GM12878 (cell line): ENCODE measurements around the gene ORM2. TPM values are rescaled to one million over a fixed set of nuclear protein-coding genes. Genes with fewer than 3 reads are reported as not detected.

Experiments used
- ATAC-seq: fragments of 200-7000 bp; cut with Tn5 transposase; 3 replicates; pipeline ENCODE4 v1.9.1; 2020; ENCODE audit warnings: mild to moderate bottlenecking, moderate library complexity
- BruUV-seq: library from RNA; stranded (reverse); fragments of 400-500 nt; replicated peaks from 2 replicates; lab custom pipeline; 2021; lab: Mats Ljungman, UMichigan
- CTCF ChIA-PET: fragments of 300-600 bp; sonication (Branson Sonifier 250); formaldehyde crosslinking; extraction: SDS; loops from one replicate; lab custom pipeline; 2021; ENCODE audit warnings: inconsistent platforms; lab: Yijun Ruan, JAX
- POLR2A ChIA-PET: fragments of 350-600 bp; formaldehyde crosslinking; extraction: SDS; loops from one replicate; lab custom pipeline; 2021; ENCODE audit warnings: inconsistent platforms; lab: Charles Lee
- RAD21 ChIA-PET: fragments of 300-600 bp; sonication (Branson Sonifier 250); formaldehyde crosslinking; loops from one replicate; lab custom pipeline; 2023; ENCODE audit warnings: antibody characterized with exemption; ENCODE audit not compliant: unreplicated experiment; lab: Charles Lee
- SMC1A ChIA-PET: fragments of 300-600 bp; sonication (Branson Sonifier 250); formaldehyde crosslinking; loops from one replicate; lab custom pipeline; 2023; ENCODE audit not compliant: unreplicated experiment, uncharacterized antibody; lab: Charles Lee
- DNase-seq: peaks from one replicate; pipeline ENCODE4 v3.0.0-alpha.2; 2011; ENCODE audit warnings: low read depth, low spot score
- FAIRE-seq: peaks from 3 replicates; lab custom pipeline; 2011; peaks lifted over from hg19 to GRCh38; lab: Jason Lieb, UNC
- H2AFZ ChIP-seq: 2 replicates; pipeline ENCODE4 v1.6.0; 2011; ENCODE audit warnings: low read depth, low read length, control low read depth; ENCODE audit not compliant: control insufficient read depth
- H3K27ac ChIP-seq: 2 replicates; pipeline ENCODE4 v1.5.1; 2011; ENCODE audit warnings: control low read depth; ENCODE audit not compliant: control insufficient read depth, insufficient read depth
- H3K27me3 ChIP-seq, 2 experiments: replicated peaks in 1 of 2; 2 replicates each; pipeline versions ENCODE4 v1.6.0 to v1.6.1; 2011; ENCODE audit warnings: low read length in 1 of 2; ENCODE audit not compliant: control insufficient read depth in 2 of 2, insufficient read depth in 2 of 2
- H3K36me3 ChIP-seq, 2 experiments: 2 replicates each; pipeline ENCODE4 v1.5.1; 2011; ENCODE audit warnings: low read length in 1 of 2; ENCODE audit not compliant: control insufficient read depth in 2 of 2, insufficient read depth in 2 of 2
- H3K4me1 ChIP-seq: 2 replicates; pipeline ENCODE4 v1.6.1; 2011; ENCODE audit warnings: mild to moderate bottlenecking, low read length, moderate library complexity, mixed read lengths; ENCODE audit not compliant: control insufficient read depth, insufficient read depth
- H3K4me2 ChIP-seq: 2 replicates; pipeline ENCODE4 v1.6.0; 2011; ENCODE audit warnings: control low read depth; ENCODE audit not compliant: control insufficient read depth, insufficient read depth
- H3K4me3 ChIP-seq: fragments of 200-600 bp; sonication (generic); 2 replicates; pipeline ENCODE4 v1.5.1; 2016
- H3K79me2 ChIP-seq: 2 replicates; pipeline ENCODE4 v1.6.0; 2011; ENCODE audit warnings: low read length; ENCODE audit not compliant: control insufficient read depth, insufficient read depth
- H3K9ac ChIP-seq: 2 replicates; pipeline ENCODE4 v1.8.0; 2011; ENCODE audit warnings: low read length, control low read depth, mixed read lengths; ENCODE audit not compliant: control insufficient read depth, insufficient read depth
- H3K9me3 ChIP-seq: replicated peaks from 3 replicates; pipeline ENCODE4 v1.5.1; 2011; ENCODE audit warnings: mild to moderate bottlenecking, low read length; ENCODE audit not compliant: control insufficient read depth, insufficient read depth
- H4K20me1 ChIP-seq: 2 replicates; pipeline ENCODE4 v1.6.0; 2011; ENCODE audit not compliant: control insufficient read depth, insufficient read depth
- HCFC1 ChIP-seq: fragments of 150-350 bp; IDR thresholded peaks from 2 replicates; pipeline ENCODE4 v1.6.1; 2014; ENCODE audit warnings: low read length
- MEF2B ChIP-seq: fragments of 450-650 bp; IDR thresholded peaks from 2 replicates; pipeline ENCODE4 v1.6.1; 2018; ENCODE audit warnings: mild to moderate bottlenecking, moderate library complexity; ENCODE audit not compliant: partially characterized antibody, poor library complexity, severe bottlenecking
- POLR2A ChIP-seq: IDR thresholded peaks from 2 replicates; pipeline ENCODE4 v1.6.1; 2011; ENCODE audit warnings: low read depth, mild to moderate bottlenecking, low read length
- ZNF24 ChIP-seq: fragments of 450-650 bp; IDR thresholded peaks from 2 replicates; pipeline ENCODE4 v1.6.1; 2017; ENCODE audit warnings: antibody characterized with exemption, mild to moderate bottlenecking
- WGBS: methylation state at CpG from one replicate; pipeline ENCODE4 v1.1.6; 2016; ENCODE audit warnings: low lambda C conversion rate; ENCODE audit not compliant: insufficient replicate concordance, insufficient coverage; ENCODE audit errors: missing lambda C conversion rate; 5-methylcytosine and 5-hydroxymethylcytosine counted together
- in situ Hi-C: fragments of 300-500 bp; cut with MboI; formaldehyde crosslinking; loops from 9 replicates; pipeline ENCODE4 v1.14.3; 2018; ENCODE audit warnings: mixed read lengths
- intact Hi-C: fragments of 100-400 bp; cut with micrococcal nuclease; formaldehyde crosslinking; loops from one replicate; pipeline ENCODE4 v1.14.2; 2022; ENCODE audit not compliant: unreplicated experiment
- polyA plus RNA-seq, 11 experiments: library from polyadenylated mRNA; depleted of rRNA in 4 of 11; unstranded in 6 of 11; stranded (reverse) in 5 of 11; fragments of >200 nt; fragmentation: Nextera tagmentation in 4 of 11; fragmentation: Illumina TruSeq in 1 of 11; extraction: Ambion mirVana in 4 of 11; extraction: Trizol in 1 of 11; gene quantifications; 1 replicate in 1 of 11; 2 replicates in 10 of 11; pipeline versions ENCODE4 v1.2.1 to v1.2.3, GENCODE V29; 2011 to 2016; ENCODE audit warnings: inconsistent platforms in 2 of 11, missing spikeins in 2 of 11, low read depth in 1 of 11
- total RNA-seq, 4 experiments: library from RNA; depleted of rRNA in 3 of 4; stranded (reverse); fragments of >200 nt in 3 of 4; fragmentation: Illumina TruSeq in 1 of 4; extraction: Trizol in 1 of 4; gene quantifications; 2 replicates each; pipeline versions ENCODE4 v1.2.1 to v1.2.3, GENCODE V29; 2013 to 2021

ORM2 gene
- total and polyA plus RNA-seq, 10 of the 15 experiments (the other 5 are each of a cell fraction or from before 2014, with no cell fraction given) = 0.64 TPM; not detected in 9

GRCh38 chr9:114361542-114361941, 31.9 kb downstream of the ORM2 start:
- Histone ChIP-seq H3K36me3 (peaks cover 51 to 66% of the 10 kb centered on the region in 2 experiments), H3K4me3 (no peak overlapping the region), H3K9ac (no peak overlapping the region), H3K4me1 (peaks cover 23% of the 10 kb centered on the region), H2AFZ (no peak overlapping the region), H3K9me3 (no peaks in the 10 kb centered on the region), H4K20me1 (peaks cover 2% of the 10 kb centered on the region; the same call in 1 of the 2 replicates), H3K4me2 (no peak overlapping the region), H3K79me2 (peaks cover 1% of the 10 kb centered on the region), H3K27ac (no peak overlapping the region), H3K27me3 (no peaks in the 10 kb centered on the region)
- DNase-seq (no peak), FAIRE-seq (no peak), ATAC-seq (no peak)
- no TSS peak for BruUV-seq
- TF ChIP-seq ZNF24 = peak; percentile 55; the same call in 1 of the 2 replicates
- TF ChIP-seq MEF2B = no peak
- ChIA-PET RAD21 (interaction anchor here (12.9 kb wide), 1 partner anchor 26 kb away, joined by 251 read pairs; the partner anchor contains the start of gene AKNA), CTCF (interaction anchor here (1.0 kb wide), 1 partner anchor 23 kb away, joined by 3 read pairs; no protein-coding TSS in a partner anchor), SMC1A (interaction anchor here (1.2 to 13.9 kb wide), 2 partner anchors 13 to 26 kb away, joined by 3 to 327 read pairs; partner anchors contain the start of gene AKNA), POLR2A (interaction anchor here (13.2 kb wide), 1 partner anchor 26 kb away, joined by 312 read pairs; the partner anchor contains the start of gene AKNA)
- in situ Hi-C loops = no loop called here
- intact Hi-C loops = no loop called here
- WGBS = over 99% methylated on average over 7 of the region's 7 CpGs

DNA sequence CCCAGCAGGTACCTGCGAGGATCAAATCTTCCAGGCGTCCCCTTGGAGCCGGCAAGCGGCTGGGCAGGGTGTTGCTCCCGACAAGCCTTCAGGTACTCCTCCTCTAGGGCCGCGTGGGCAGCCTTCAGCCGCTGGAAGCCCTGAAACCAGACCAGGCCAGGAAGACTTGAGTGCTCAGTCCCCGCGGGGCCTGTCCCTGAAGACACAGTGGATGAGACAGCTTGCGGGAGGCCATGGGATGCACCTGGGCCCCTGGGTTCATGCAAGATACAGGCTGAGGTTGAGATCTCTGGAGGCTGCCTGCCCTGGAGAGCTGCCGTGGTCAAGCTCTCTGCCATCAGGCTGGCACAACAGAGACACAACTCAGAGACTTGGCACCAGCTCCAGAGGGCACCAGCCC, 32.7 kb downstream of the ORM2 start:
- BruUV-seq = no TSS peak
- H3K4me1 ChIP-seq = peaks cover 29% of the 10 kb centered on the region
- peaks cover 1% of the 10 kb centered on the region for H3K79me2 ChIP-seq
- ChIA-PET RAD21 (interaction anchor here (1.0 to 12.9 kb wide), 2 partner anchors 25 to 132 kb away, joined by 3 to 251 read pairs; partner anchors contain the start of gene AKNA), SMC1A (interaction anchor here (1.3 to 13.9 kb wide), 2 partner anchors 25 to 34 kb away, joined by 7 to 327 read pairs; partner anchors contain the start of gene AKNA), CTCF (interaction anchor here (7.4 kb wide), 1 partner anchor 25 kb away, joined by 108 read pairs; the partner anchor contains the start of gene AKNA), POLR2A (interaction anchor here (1.2 to 13.2 kb wide), 3 partner anchors 9 to 25 kb away, joined by 4 to 312 read pairs (median 22); partner anchors contain the start of gene AKNA)
- no peak overlapping the region for H3K4me2 ChIP-seq
- no peaks in the 10 kb centered on the region for H3K9me3 ChIP-seq
- peaks cover 47 to 60% of the 10 kb centered on the region in 2 experiments for H3K36me3 ChIP-seq
- peaks cover 2% of the 10 kb centered on the region; the same call in 1 of the 2 replicates for H4K20me1 ChIP-seq
- no peak for DNase-seq
- no peak overlapping the region for H2AFZ ChIP-seq
- no peak overlapping the region for H3K27ac ChIP-seq
- 83% methylated on average over 12 of the region's 12 CpGs for WGBS
- ATAC-seq = no peak
- no peaks in the 10 kb centered on the region for H3K27me3 ChIP-seq
- TF ChIP-seq HCFC1 (no peak), POLR2A (peak; percentile 46)
- TF ChIP-seq, all 136 proteins: peak for 1
- no peak for FAIRE-seq
- intact Hi-C loops (no loop called here), in situ Hi-C loops (no loop called here)
- Histone ChIP-seq H3K4me3 (no peak overlapping the region), H3K9ac (no peak overlapping the region)
